HCT116 (cell line): ENCODE data around the gene SPTB.

ENCODE experiments used
- CEBPB ChIP-seq: IDR thresholded peaks from 2 replicates; pipeline ENCODE4 v1.6.1; 2012; ENCODE audit warnings: low read depth
- CTCF ChIP-seq, 3 experiments: fragments of 200-600 bp in 1 of 3; sonication (generic) in 1 of 3; IDR thresholded peaks in 2 of 3; conservative IDR thresholded peaks in 1 of 3; 2 replicates each; pipeline ENCODE4 v1.5.1; 2012 to 2017; ENCODE audit warnings: low read depth in 2 of 3, low read length in 2 of 3, antibody characterized with exemption in 1 of 3, borderline replicate concordance in 1 of 3, control low read depth in 1 of 3, mild to moderate bottlenecking in 1 of 3, mixed read lengths in 1 of 3, mixed run types in 1 of 3, moderate library complexity in 1 of 3; ENCODE audit not compliant: insufficient read depth in 1 of 3
- EZH2 ChIP-seq: fragments of 200-600 bp; sonication (generic); IDR thresholded peaks from 2 replicates; pipeline ENCODE4 v1.6.1; 2017; ENCODE audit warnings: antibody characterized with exemption, mixed run types
- EZH2phosphoT487 ChIP-seq: fragments of 200-600 bp; IDR thresholded peaks from 2 replicates; pipeline ENCODE4 v1.6.1; 2018; ENCODE audit warnings: antibody characterized with exemption, borderline replicate concordance
- FOSL1 ChIP-seq: IDR thresholded peaks from 2 replicates; pipeline ENCODE4 v1.6.1; 2012; ENCODE audit warnings: low read depth
- JUND ChIP-seq: IDR thresholded peaks from 2 replicates; pipeline ENCODE4 v1.6.1; 2012
- MAX ChIP-seq: IDR thresholded peaks from 2 replicates; pipeline ENCODE4 v1.6.1; 2012
- POLR2A ChIP-seq: IDR thresholded peaks from 2 replicates; pipeline ENCODE4 v1.7.0; 2011; ENCODE audit warnings: borderline replicate concordance; ENCODE audit not compliant: insufficient read depth, insufficient read length; ENCODE audit errors: extremely low read depth
- POLR2AphosphoS5 ChIP-seq: IDR thresholded peaks from 2 replicates; pipeline ENCODE4 v1.6.1; 2011; ENCODE audit warnings: mild to moderate bottlenecking, low read depth, low read length, moderate library complexity
- REST ChIP-seq: IDR thresholded peaks from 2 replicates; pipeline ENCODE4 v1.6.1; 2012; ENCODE audit warnings: low read depth
- SIN3A ChIP-seq: IDR thresholded peaks from 2 replicates; pipeline ENCODE4 v1.6.1; 2012; ENCODE audit warnings: low read depth
- ZNF274 ChIP-seq: fragments of 200-500 bp; sonication (Bioruptor generic); IDR thresholded peaks from 2 replicates; pipeline ENCODE4 v1.6.1; 2014; ENCODE audit warnings: mild to moderate bottlenecking, low read depth, low read length, inconsistent platforms

- TF ChIP-seq POLR2A, result no peak
- no peak for TF ChIP-seq POLR2AphosphoS5
- TF ChIP-seq SIN3A, result no peak
- no peak for TF ChIP-seq CTCF (IDR thresholded peaks at IDR 0.05 in 2 of 3, conservative IDR thresholded peaks at IDR 0.05 in 1 of 3; ENCODE audit: borderline replicate concordance in 1 of 3, insufficient read depth in 1 of 3, low read depth in 2 of 3, low read length in 2 of 3)
- no peak for TF ChIP-seq EZH2
- no peak for TF ChIP-seq REST
- TF ChIP-seq CEBPB, result no peak
- TF ChIP-seq ZNF274, result no peak
- no peak for TF ChIP-seq EZH2phosphoT487
- no peak for TF ChIP-seq MAX
- TF ChIP-seq FOSL1, result no peak
- TF ChIP-seq JUND, result no peak
Observed at GRCh38 chr14:64928239-64929013, 48.7 kb upstream of the SPTB start.
